Endodermal cell (in vitro differentiated cells): ENCODE results near the gene CBFA2T2. TPM values are rescaled to one million over a fixed set of nuclear protein-coding genes. Genes with fewer than 3 reads are reported as not detected.
"Not testable (repeated sequence)": the region's sequence is repeated elsewhere in the genome, so short reads cannot be mapped to it uniquely, and the experiment has no call there.

Experiments
- DNase-seq: peaks from one replicate; pipeline ENCODE4 v3.0.0-alpha.2; 2017
- H3K27ac ChIP-seq: 2 replicates; pipeline ENCODE4 v1.5.1; 2013; ENCODE audit warnings: mild to moderate bottlenecking, low read depth, low read length, moderate library complexity
- H3K27me3 ChIP-seq: 2 replicates; pipeline ENCODE4 v1.6.1; 2013; ENCODE audit warnings: mild to moderate bottlenecking, low read length, moderate library complexity; ENCODE audit not compliant: insufficient read depth, control insufficient read depth, poor library complexity, severe bottlenecking
- H3K36me3 ChIP-seq: 2 replicates; pipeline ENCODE4 v1.7.0; 2013; ENCODE audit warnings: mild to moderate bottlenecking, low read length, moderate library complexity; ENCODE audit not compliant: control insufficient read depth, insufficient read depth
- H3K4me1 ChIP-seq: one replicate; pipeline ENCODE4 v1.7.0; 2013; ENCODE audit warnings: low read length; ENCODE audit not compliant: control insufficient read depth, insufficient read depth
- H3K4me3 ChIP-seq: 2 replicates; pipeline ENCODE4 v1.5.1; 2013; ENCODE audit warnings: mild to moderate bottlenecking, low read length, moderate library complexity
- H3K9ac ChIP-seq: 2 replicates; pipeline ENCODE4 v1.6.1; 2013; ENCODE audit warnings: mild to moderate bottlenecking, low read length, moderate library complexity; ENCODE audit not compliant: poor library complexity, severe bottlenecking; ENCODE audit errors: extremely low read depth
- H3K9me3 ChIP-seq: 2 replicates; pipeline ENCODE4 v1.6.1; 2013; ENCODE audit warnings: mild to moderate bottlenecking, low read length, moderate library complexity; ENCODE audit not compliant: control insufficient read depth
- H3K27ac Mint-ChIP-seq: 2 replicates; pipeline ENCODE4 v1.8.0; 2020; ENCODE audit warnings: mixed read lengths
- H3K27me3 Mint-ChIP-seq: 2 replicates; pipeline ENCODE4 v1.8.0; 2021; ENCODE audit warnings: mild to moderate bottlenecking, mixed read lengths; ENCODE audit not compliant: insufficient read depth
- H3K36me3 Mint-ChIP-seq: 2 replicates; pipeline ENCODE4 v1.8.0; 2020; ENCODE audit warnings: low read depth, mixed read lengths
- H3K4me1 Mint-ChIP-seq: 2 replicates; pipeline ENCODE4 v1.8.0; 2020; ENCODE audit warnings: mixed read lengths
- H3K4me3 Mint-ChIP-seq: 2 replicates; pipeline ENCODE4 v1.8.0; 2020; ENCODE audit warnings: mild to moderate bottlenecking, moderate library complexity, mixed read lengths
- H3K9me3 Mint-ChIP-seq: 2 replicates; pipeline ENCODE4 v1.8.0; 2020; ENCODE audit warnings: mild to moderate bottlenecking, mixed read lengths
- WGBS, 2 experiments: methylation state at CpG; one replicate each; pipeline versions ENCODE4 v1.1.5 to v1.1.7; 2013; ENCODE audit warnings: missing lambda C conversion rate in 2 of 2, mixed read lengths in 1 of 2; ENCODE audit not compliant: insufficient coverage in 1 of 2, insufficient read length in 1 of 2; 5-methylcytosine and 5-hydroxymethylcytosine counted together
- total RNA-seq, 2 donors: library from RNA; stranded (reverse); fragmentation: NEBNext Ultra II Directional in 1 of 2; extraction: Animal tissue kit (Norgen Biotek cat#: 25700) in 1 of 2; gene quantifications; 2 replicates in 1 of 2; 3 replicates in 1 of 2; pipeline ENCODE4 v1.2.1, GENCODE V29; 2021
- TF ChIP-seq, protein P1 (sequence below): fragments of 200-600 bp; sonication (generic); conservative IDR thresholded peaks from 2 replicates; pipeline ENCODE4 v1.5.0; 2021; ENCODE audit warnings: antibody characterized with exemption, mild to moderate bottlenecking

The CBFA2T2 gene
- total RNA-seq, 2 donors from 2014 or later, result 26.8 to 32.7 TPM

DNA sequence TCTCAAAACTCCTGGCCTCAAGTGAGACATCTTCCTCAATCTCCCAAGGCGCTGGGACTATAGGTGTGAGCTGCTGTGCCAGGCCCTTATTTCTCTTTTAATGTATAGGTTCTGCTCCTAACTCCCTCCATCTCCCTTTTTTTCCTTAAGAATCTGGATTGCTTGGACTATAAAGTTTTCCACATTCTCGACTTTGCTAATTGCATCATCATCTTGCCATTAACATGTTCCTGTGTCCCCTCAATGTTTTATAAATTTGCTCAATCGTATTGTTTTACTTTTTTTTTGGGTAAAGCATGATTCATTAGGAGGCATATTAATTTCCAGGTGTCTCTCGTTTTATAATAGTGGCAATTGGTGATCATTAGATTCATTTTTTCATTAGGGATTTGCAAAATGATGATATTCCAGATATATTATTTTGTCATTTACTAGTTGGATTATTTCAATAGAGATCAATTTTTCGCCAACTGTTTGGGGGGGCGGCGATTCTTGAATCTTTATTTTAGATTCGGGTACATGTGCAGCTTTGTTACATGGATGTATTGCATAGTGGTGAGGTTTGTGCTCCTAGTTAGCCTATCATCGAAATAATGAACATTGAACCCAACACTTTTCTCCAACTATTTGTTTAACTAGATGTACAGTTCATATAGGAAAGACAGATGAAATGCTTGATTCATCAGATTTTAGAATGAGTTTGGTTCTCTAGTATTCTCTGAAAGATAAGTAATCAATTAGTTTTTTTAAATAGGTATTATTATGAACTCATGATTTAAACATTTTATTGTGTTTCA, 68.7 kb downstream of the CBFA2T2 start:
- H3K36me3 ChIP-seq, result peaks cover 11% of the 10 kb centered on the region
- H3K4me1 ChIP-seq, result peaks cover 2% of the 10 kb centered on the region
- Mint-ChIP-seq H3K27ac (no peak overlapping the region), H3K27me3 (no peaks in the 10 kb centered on the region), H3K4me1 (peaks cover 5% of the 10 kb centered on the region), H3K36me3 (peaks cover 29% of the 10 kb centered on the region), H3K4me3 (no peak overlapping the region), H3K9me3 (no peaks in the 10 kb centered on the region)
- 95 to 100% methylated on average over 3 to 8 of the region's 9 CpGs for WGBS, 2 experiments
- no peak overlapping the region for H3K4me3 ChIP-seq
- no peak for DNase-seq
- no peaks in the 10 kb centered on the region for H3K27me3 ChIP-seq
- peaks cover under 1% of the 10 kb centered on the region for H3K9me3 ChIP-seq
- TF ChIP-seq, protein P1, sequence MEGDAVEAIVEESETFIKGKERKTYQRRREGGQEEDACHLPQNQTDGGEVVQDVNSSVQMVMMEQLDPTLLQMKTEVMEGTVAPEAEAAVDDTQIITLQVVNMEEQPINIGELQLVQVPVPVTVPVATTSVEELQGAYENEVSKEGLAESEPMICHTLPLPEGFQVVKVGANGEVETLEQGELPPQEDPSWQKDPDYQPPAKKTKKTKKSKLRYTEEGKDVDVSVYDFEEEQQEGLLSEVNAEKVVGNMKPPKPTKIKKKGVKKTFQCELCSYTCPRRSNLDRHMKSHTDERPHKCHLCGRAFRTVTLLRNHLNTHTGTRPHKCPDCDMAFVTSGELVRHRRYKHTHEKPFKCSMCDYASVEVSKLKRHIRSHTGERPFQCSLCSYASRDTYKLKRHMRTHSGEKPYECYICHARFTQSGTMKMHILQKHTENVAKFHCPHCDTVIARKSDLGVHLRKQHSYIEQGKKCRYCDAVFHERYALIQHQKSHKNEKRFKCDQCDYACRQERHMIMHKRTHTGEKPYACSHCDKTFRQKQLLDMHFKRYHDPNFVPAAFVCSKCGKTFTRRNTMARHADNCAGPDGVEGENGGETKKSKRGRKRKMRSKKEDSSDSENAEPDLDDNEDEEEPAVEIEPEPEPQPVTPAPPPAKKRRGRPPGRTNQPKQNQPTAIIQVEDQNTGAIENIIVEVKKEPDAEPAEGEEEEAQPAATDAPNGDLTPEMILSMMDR, result no peak
- H3K27ac ChIP-seq, result no peak overlapping the region
- H3K9ac ChIP-seq, result no peak overlapping the region

DNA sequence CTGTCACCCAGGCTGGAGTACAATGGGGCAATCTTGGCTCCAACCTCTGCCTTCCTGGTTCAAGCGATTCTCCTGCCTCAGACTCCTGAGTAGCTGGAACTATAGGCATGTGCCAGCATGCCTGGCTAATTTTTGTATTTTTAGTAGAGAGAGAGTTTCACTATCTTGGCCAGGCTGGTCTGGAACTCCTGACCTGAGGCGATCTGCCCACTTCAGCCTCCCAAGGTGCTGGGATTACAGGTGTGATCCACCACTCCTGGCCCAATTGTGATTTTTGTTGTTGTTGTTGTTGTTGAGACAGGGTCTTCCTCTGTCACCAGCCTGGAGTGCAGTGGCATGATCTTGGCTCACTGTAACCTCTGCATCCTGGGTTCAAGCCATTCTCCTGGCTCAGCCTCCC, 69.3 kb downstream of the CBFA2T2 start:
- no peak overlapping the region for H3K4me3 Mint-ChIP-seq
- Histone ChIP-seq H3K9ac (no peak overlapping the region), H3K4me1 (peaks cover 2% of the 10 kb centered on the region), H3K4me3 (no peak overlapping the region), H3K9me3 (no peaks in the 10 kb centered on the region), H3K27me3 (no peaks in the 10 kb centered on the region), H3K27ac (no peak overlapping the region), H3K36me3 (peaks cover 11% of the 10 kb centered on the region)
- TF ChIP-seq, protein P1, result no peak
- H3K27me3 Mint-ChIP-seq, result no peaks in the 10 kb centered on the region
- no peaks in the 10 kb centered on the region for H3K9me3 Mint-ChIP-seq
- 96 to 100% methylated on average over 1 to 2 of the region's 2 CpGs for WGBS, 2 experiments
- H3K36me3 Mint-ChIP-seq, result peaks cover 28% of the 10 kb centered on the region
- peaks cover 5% of the 10 kb centered on the region for H3K4me1 Mint-ChIP-seq
- no peak overlapping the region for H3K27ac Mint-ChIP-seq
- no peak for DNase-seq

DNA sequence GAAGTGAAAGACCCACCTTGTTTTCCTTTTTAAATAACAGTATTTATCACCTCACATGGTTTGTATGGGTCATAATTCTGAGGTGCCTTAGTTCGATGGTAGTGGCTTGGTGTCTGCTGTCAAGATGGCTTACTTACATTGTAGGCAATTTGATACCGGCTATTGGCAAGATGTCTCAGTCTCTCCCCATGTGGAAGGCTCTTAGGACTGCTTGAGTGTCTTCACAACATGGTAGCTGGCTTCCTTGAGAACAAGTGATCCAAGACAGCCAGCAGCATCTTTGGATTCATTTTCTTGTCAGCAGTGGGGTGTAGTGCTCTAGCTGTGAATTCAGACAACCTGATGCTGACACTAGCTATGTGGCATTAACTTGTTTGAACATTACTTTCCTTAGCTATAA, 70.1 kb downstream of the CBFA2T2 start:
- H3K36me3 ChIP-seq, result peaks cover 11% of the 10 kb centered on the region
- H3K36me3 Mint-ChIP-seq, result peaks cover 31% of the 10 kb centered on the region
- H3K27me3 ChIP-seq, result no peaks in the 10 kb centered on the region
- H3K4me1 Mint-ChIP-seq, result peaks cover 5% of the 10 kb centered on the region
- no peaks in the 10 kb centered on the region for H3K9me3 Mint-ChIP-seq
- H3K4me1 ChIP-seq, result peaks cover 2% of the 10 kb centered on the region
- H3K27ac ChIP-seq, result no peak overlapping the region
- H3K9me3 ChIP-seq, result no peaks in the 10 kb centered on the region
- no peak for DNase-seq
- TF ChIP-seq, protein P1, result no peak
- H3K4me3 Mint-ChIP-seq, result no peak overlapping the region
- H3K9ac ChIP-seq, result no peak overlapping the region
- H3K27ac Mint-ChIP-seq, result no peak overlapping the region
- H3K4me3 ChIP-seq, result no peak overlapping the region
- no peaks in the 10 kb centered on the region for H3K27me3 Mint-ChIP-seq
- WGBS, 2 experiments, result 98 to 100% methylated on average over 2 of the region's 2 CpGs

DNA sequence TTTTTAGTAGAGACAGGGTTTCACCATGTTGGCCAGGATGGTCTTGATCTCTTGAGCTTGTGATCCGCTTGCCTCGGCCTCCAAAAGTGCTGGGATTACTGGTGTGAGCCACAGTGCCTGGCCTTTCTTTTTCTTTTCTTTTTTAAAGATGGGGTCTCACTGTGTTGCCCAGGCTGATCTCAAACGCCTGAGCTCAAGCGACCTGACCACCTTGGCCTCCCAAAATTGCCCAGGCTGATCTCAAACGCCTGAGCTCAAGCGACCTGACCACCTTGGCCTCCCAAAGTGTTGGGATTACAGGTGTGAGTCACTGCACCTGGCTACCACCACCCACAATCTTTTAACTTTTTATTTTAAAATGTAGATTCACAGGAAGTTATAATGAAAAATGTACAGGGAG, 71.2 kb downstream of the CBFA2T2 start:
- H3K9me3 ChIP-seq, H3K9me3 Mint-ChIP-seq: not testable (repeated sequence)

More for the DNA sequence above, 71.2 kb downstream of the CBFA2T2 start:
- not testable (repeated sequence) for H3K27ac Mint-ChIP-seq, H3K9ac ChIP-seq, H3K27me3 Mint-ChIP-seq, H3K4me3 ChIP-seq, H3K27me3 ChIP-seq, H3K4me1 ChIP-seq, H3K4me3 Mint-ChIP-seq, H3K27ac ChIP-seq, H3K36me3 ChIP-seq, DNase-seq, H3K4me1 Mint-ChIP-seq
- 91 to 100% methylated on average over 3 to 6 of the region's 6 CpGs for WGBS, 2 experiments
- H3K36me3 Mint-ChIP-seq, result peaks cover 31% of the 10 kb centered on the region
